ENCODE results near the gene BRAT1. TPM values are rescaled to one million over a fixed set of nuclear protein-coding genes. Genes with fewer than 3 reads are reported as not detected.
A peak's percentile ranks its signal among the peaks of the same experiment; 100 is the strongest.

The BRAT1 gene
- total RNA-seq, 1 donor from 2014 or later: 14.7 TPM

DNA sequence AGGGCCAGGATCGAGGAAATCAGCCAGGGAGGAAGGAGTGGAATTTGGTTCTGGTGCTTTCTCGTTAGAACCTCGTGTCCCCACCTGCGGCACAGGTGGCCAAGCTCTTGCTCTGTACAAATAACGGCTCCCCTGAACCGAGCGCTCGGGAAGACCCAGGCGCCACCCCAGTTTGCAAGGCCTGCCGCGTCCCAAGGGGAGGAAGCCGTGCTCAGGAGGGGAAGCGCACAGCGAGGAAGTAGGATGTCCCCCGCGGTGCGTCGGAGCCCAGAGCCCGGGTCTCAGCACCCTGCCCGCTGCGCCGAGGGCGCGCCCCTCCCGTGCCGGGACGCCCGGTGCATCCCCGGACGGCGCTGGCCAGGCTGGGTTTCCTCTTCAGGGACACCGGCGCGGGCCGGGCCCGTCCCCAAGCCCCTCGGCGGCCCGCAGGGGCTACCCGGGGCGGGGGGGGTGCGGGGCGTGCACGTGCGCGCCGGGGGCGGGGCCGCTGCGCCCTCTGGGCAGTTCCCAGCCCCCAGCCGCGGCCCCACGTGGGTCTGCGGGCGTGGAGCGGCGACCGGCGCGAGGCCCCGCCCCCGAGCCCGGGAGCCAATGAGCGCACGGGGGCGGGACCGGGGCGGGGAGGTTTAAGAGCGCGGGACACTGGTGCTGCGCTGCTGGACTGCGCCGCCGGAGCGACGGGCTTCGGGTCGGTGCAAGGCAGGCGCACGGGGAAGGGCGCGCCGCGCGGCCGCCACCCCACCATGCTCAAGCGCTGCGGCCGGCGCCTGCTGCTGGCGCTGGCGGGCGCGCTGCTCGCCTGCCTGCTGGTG is 36.0 kb downstream of the BRAT1 start, which contains the start of gene LFNG:
Gene LFNG (plus strand): TSS at position 656 of the 812 bp plus-strand sequence. CDS start 88 bp downstream, at position 744.
- peak; percentile 91 for ATAC-seq (ENCODE audit: poor library complexity)
- DNase-seq: peak; percentile 93
- intact Hi-C loops (cut with DNase I): no loop called here

- no peak for ATAC-seq (ENCODE audit: poor library complexity)
- intact Hi-C loops (cut with DNase I): no loop called here
- DNase-seq: no peak
Measured at GRCh38 chr7:2518737-2519118, 36.6 kb downstream of the BRAT1 start.

DNA sequence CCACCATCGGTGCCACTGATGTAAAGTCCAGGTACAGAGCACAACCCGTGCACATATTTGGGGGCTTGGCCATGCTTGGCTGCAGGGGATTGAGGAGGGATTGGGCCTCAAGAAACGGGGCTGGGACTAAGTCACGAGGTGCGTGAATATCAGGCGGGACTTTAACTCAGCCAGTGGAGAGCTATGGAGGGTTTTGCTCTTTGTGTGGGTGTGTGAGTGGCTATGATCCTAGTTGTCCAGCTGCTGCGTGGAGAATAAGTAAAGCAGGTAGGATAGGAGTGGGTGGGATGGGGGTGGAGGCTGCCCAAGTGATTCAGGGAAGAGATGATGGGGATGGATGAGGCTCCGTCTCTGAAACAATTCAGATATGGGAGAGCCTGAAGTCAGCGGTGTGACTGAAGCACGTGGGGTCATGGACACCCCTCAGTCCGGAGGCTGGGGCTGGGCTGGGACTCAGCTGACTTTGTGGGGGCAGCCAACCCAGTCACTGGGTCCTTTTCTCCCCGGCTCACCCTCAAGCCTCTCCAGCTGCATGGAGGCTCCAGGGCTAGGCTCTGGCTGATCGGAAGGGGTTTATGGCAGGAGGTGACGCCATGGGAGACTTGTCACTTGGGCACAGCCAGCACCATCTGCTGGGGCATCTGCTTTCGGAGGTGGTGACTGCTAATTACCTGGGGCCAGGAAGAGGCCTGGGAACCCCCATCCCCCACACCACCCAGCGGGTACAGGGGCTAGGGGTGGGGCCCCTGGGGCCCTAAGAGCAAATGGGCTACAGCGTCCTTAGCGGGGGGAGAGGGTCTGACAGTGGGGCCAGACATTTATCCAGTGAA is 37.4 kb downstream of the BRAT1 start:
- no peak for ATAC-seq (ENCODE audit: poor library complexity)
- intact Hi-C loops (cut with DNase I): no loop called here
- no peak for DNase-seq

- intact Hi-C loops (cut with DNase I): no loop called here
- DNase-seq: no peak
- no peak for ATAC-seq (ENCODE audit: poor library complexity)
Measured at GRCh38 chr7:2517026-2517425, 38.3 kb downstream of the BRAT1 start.

DNA sequence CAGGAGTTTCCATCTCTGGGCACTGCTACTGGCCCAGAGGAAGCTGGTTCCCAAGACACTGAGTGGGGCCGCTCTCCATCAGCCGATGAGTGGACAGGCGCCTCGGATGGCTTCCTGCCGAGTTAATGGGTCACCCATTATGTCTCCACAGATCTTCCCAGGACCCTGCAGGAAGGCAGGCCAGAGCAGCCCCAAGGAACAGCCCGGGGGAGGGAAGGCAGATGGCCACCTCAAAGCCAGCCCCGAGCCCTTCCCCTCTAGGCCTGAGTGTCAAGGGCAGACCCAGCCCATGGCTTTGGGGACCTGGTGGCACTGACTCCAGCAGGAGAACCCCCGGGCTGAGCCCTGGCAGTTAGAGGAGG is 39.1 kb downstream of the BRAT1 start:
- no peak for DNase-seq
- intact Hi-C loops (cut with DNase I): no loop called here
- no peak for ATAC-seq (ENCODE audit: poor library complexity)

DNA sequence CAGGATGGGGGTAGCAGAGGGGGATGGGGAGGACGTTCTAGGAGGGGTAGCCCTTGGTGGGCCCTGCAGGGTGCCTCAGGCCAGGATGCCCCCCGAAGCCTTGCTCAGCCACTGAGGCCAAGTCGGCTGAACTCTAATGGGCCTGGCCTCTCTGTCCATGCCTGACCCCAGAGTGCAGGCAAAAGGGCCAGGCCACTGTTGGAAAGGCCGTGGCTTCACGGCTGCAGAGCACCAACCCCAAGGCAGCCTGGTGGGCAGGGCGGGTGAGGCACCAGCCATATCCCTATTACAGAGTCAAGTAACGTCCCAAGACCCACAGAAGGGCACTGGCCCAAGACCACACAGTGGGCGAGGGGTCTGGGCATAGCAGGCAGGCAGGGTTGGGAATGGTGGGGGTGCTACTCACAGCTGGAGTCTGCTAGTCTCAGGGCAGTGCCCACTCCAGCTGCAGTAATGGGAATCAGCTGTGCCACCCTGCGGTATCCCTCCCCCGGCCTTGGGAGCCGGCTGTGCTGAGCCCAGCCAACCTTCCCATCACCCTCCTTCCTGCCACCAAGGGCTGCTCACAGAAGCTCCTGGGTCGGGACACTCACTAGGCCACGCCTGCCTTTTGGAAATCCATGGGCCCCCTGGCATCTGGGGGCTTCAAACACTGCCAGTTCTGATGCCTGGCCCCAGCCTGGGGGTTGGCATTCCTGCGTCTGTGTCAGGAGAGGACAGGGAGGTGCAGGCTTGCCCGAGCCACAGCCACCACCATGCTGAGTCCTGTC is 39.7 kb downstream of the BRAT1 start:
- no peak for ATAC-seq (ENCODE audit: poor library complexity)
- intact Hi-C loops (cut with DNase I): no loop called here

DNA sequence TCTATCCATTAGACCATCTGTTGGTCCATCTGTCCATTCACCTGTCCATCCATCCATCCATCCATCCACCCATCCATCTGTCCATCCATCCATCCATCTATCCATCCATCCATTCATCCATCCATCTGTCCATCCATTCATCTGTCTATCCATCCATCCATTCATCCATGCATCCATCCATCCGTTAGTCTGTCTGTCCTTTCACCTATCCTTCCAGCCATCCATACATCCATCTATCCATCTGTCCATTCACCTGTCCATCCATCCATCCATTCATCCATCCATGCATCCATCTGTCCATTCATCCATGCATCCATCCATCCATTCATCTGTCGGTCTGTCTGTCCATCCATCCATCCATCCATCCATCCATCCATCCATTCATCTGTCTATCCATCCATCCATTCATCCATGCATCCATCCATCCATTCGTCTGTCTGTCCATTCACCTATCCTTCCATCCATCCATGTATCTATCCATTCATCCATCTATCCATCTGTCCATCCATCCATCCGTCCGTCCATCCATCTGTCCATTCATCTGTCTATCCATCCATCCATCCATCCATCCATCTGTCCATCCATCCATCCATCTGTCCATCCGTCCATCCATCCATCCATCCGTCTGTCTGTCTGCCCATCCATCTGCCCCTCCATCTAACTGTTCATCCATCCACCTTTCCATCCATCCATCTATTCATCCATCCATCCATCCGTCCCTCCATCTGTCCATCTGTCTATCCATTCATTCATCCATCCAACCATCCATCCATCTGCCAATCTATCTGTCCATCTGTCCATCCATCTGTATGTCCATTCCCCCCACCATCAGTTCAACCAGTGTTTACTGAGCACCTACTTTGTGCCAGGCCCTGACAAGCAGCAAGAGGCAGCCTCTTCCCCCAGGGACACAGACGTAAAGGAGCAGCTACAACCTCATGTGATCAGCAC is 40.6 kb downstream of the BRAT1 start:
- no peak for DNase-seq
- ATAC-seq (ENCODE audit: poor library complexity): no peak
- intact Hi-C loops (cut with DNase I): no loop called here

More for the DNA sequence above, 39.7 kb downstream of the BRAT1 start:
- no peak for DNase-seq

DNA sequence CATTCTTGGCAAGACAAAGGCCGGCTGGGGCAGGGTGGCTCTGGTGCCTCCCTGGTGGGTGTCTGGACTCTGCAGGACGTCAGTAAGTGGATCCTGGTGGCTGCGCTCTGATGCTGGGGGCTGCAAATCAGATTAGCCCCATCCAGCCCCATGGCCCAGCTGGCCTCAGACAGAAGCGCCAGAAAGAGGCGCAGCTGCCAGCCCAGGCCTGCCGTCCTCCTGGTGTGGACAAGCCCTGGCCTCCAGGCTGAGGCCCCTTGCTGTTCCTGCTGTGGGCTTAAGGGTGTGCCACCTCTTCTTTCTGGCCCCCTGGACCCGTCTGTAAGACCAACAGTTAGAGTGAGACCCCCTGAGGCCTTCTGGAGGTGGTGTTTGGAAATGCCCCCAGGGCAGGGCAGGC is 41.6 kb downstream of the BRAT1 start:
- DNase-seq: no peak
- no peak for ATAC-seq (ENCODE audit: poor library complexity)

GRCh38 chr7:2512713-2513112 is 42.6 kb downstream of the BRAT1 start:
- intact Hi-C loops (cut with DNase I): no loop called here
- DNase-seq (no peak), ATAC-seq (ENCODE audit: poor library complexity) (no peak)

More for the DNA sequence above, 41.6 kb downstream of the BRAT1 start:
- intact Hi-C loops (cut with DNase I): no loop called here

DNA sequence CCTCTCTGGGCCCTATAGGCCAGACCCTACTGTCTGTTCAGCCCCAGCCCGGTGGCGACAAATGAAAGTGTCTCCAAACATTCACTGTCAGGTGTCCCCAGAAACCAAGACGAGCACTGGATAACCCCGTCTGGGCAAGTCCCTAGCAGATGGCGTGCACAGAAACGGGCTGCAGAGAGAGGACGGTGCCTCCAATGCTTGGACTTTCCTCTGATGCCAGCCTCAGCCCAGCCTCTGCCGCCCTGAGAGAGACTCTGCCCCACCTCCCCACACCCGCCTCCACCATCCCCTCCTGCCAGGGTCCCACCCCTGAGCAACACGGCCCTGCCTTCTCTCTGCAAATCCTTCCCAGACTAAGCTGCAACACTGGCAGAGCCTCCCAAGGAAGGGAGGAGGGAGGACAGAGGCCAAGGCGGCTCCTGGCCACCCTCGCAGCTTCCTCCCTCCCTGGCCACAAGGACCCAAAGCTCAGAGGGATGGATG is 43.1 kb downstream of the BRAT1 start:
- ATAC-seq (ENCODE audit: poor library complexity) (peak; percentile 38), DNase-seq (no peak)
- intact Hi-C loops (cut with DNase I): no loop called here

- peak; percentile 7 for ATAC-seq (ENCODE audit: poor library complexity)
- intact Hi-C loops (cut with DNase I): no loop called here
- no peak for DNase-seq
Measured at GRCh38 chr7:2511769-2512168, 43.6 kb downstream of the BRAT1 start.

DNA sequence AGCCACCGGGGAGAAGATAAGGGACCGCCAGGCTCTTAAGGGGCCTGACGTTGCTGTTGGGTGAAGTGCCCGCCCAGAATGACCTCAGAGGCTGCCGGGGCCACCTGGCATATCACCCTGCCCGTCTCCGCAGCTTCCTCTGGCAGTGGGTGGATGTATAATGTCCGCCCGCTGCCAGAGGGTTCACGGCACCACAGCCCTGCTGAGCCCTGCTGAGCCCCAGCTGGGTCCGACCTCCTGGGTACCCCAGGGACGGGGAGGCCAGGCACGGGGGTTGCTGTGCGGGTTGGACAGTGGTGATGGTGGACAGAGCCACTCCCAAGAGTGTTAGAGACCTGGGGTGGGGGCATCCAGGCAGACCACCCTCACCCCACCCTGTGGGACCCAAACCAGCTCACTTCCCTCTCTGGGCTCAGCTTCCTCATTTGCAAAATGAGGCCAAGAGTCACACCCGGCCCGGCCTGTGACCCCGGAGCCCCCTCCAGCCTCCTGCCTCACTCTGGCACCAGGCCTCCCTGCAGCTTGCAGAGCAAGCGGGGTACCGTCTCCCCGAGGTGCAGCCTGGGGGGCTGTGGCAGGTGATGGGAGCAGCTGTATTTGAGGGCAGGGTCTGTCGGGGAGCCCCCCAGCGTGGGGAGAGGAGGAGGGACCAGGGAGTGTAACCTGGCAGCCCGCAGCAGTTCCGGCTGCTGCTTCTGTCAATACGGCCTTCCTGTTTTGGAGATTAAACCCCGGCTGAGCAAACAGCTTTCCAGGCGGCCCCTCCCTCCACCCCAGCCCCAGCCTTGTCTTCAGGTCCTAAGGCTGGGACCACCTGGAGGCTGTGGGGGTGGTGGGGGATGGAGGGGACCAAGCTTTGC is 44.2 kb downstream of the BRAT1 start:
- intact Hi-C loops (cut with DNase I): no loop called here
- DNase-seq (peak; percentile 73), ATAC-seq (ENCODE audit: poor library complexity) (peak; percentile 38)

GRCh38 chr7:2510130-2510776 is 45.1 kb downstream of the BRAT1 start:
- intact Hi-C loops (cut with DNase I): no loop called here
- ATAC-seq (ENCODE audit: poor library complexity): no peak

DNA sequence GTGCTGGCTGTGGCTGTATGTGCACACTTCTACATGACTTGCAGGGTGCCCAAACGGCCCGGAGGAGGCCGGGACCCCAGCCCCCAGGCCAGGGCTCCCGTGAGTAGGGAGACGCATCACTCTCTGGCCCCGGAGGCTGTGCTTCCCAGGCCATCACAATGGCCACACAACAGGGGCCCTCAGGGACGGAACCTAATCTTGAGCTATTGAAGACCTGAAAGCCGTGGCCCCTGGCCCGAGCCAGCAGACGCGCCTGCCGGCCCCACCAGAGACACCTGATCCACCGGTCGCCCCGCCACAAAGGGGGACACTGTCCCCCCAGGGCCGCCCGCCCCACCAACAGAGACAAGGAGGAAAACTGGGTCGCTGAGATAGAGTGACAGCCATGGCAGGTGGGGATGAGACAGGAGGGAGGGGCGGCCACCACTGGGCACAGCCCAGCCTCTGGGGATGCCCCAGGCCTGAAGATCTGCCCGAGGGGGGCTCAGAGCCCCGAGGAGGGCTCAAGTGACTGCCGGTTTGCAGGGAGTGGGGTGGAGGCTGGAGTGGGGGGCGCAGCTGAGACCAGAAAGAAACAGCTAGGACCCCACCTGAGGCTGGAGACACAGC is 45.9 kb downstream of the BRAT1 start:
- intact Hi-C loops (cut with DNase I): no loop called here
- DNase-seq (no peak), ATAC-seq (ENCODE audit: poor library complexity) (no peak)

More at GRCh38 chr7:2510130-2510776, 45.1 kb downstream of the BRAT1 start:
- DNase-seq: no peak

DNA sequence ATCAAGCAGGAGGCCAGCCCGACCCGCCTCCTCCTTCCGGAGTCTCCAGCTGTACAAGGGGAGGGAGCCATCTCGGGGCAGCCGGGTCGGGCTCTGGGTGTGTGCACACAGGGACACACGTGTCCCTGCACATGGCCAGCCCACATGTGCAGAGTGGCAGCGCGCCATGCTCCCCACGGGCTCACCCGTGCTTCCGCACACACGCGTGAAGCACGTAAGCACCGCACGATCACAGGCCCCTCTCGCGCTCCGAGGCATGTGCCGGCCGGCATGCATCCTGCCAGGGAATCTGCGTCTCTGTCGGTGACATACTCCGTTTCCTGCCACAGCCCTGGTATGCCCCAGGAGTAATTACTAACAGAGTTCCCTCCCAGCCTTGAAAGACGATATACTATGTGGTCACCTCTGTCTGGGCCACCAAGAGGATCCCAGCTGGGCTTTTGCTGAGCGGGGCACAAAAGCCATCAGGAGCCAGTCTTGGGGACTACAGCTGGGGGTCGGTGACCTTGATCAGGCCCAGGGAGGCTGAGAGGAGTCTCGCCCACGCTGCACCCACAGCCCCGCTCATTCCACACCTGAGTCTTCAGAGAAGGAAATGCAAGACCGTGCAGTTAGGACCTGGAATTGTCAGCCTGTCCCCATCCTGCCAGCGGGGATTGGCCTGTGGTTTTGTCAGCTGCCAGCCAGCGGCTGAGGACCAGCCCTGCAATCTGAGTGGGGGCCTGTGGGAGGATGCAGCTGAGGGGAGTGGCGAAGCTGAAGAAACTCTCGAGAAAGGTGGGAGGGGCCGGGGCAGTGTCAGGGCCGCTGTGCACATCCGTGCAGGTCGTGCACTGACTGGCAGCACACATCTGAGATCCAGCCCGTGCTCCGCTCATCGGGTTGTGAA is 46.8 kb downstream of the BRAT1 start:
- intact Hi-C loops (cut with DNase I): no loop called here
- DNase-seq: peak; percentile 87
- peak; percentile 64 for ATAC-seq (ENCODE audit: poor library complexity)
